Right cardiac atrium (tissue), 5 donors: ENCODE measurements around the gene HNRNPAB. TPM values are rescaled to one million over a fixed set of nuclear protein-coding genes. Genes with fewer than 3 reads are reported as not detected.
A peak's percentile ranks its signal among the peaks of the same experiment; 100 is the strongest.
"Not testable (repeated sequence)": the region's sequence is repeated elsewhere in the genome, so short reads cannot be mapped to it uniquely, and the experiment has no call there.

Source experiments
- ATAC-seq, 2 donors: fragments of 200-7000 bp; cut with Tn5 transposase; one replicate each; pipeline versions ENCODE4 v1.8.0 to v1.9.1; 2020; ENCODE audit warnings: moderate library complexity in 2 of 2, mild to moderate bottlenecking in 1 of 2
- DNase-seq, 3 donors: peaks; one replicate each; pipeline ENCODE4 v3.0.0-alpha.2; 2020
- H3K27ac ChIP-seq: one replicate; pipeline ENCODE4 v1.5.1; 2013; ENCODE audit warnings: mild to moderate bottlenecking, low read length, control low read depth, moderate library complexity
- H3K27me3 ChIP-seq: one replicate; pipeline ENCODE4 v1.6.1; 2013; ENCODE audit not compliant: control insufficient read depth, insufficient read depth
- H3K4me1 ChIP-seq: one replicate; pipeline ENCODE4 v1.6.1; 2013; ENCODE audit warnings: low read length; ENCODE audit not compliant: control insufficient read depth, insufficient read depth
- H3K4me3 ChIP-seq: one replicate; pipeline ENCODE4 v1.5.1; 2013; ENCODE audit warnings: low read length, control low read depth
- H3K9me3 ChIP-seq: one replicate; pipeline ENCODE4 v1.6.1; 2013; ENCODE audit warnings: low read length; ENCODE audit not compliant: control insufficient read depth
- WGBS: extraction: QIAGEN DNeasy Blood & Tissue Kit; methylation state at CpG from one replicate; pipeline ENCODE4 v1.1.7; 2013; 5-methylcytosine and 5-hydroxymethylcytosine counted together
- intact Hi-C, 4 donors: fragments of 100-400 bp; cut with DNase I; formaldehyde crosslinking; loops; one replicate each; pipeline versions ENCODE4 v1.11.0 to v1.14.0; 2022 to 2023
- polyA plus RNA-seq: library from polyadenylated mRNA; stranded (reverse); fragments of 200-250 nt; gene quantifications from one replicate; pipeline ENCODE4 v1.2.3, GENCODE V29; 2013
- total RNA-seq, 4 donors: library from RNA; stranded (reverse); fragmentation: NEBNext Ultra II Directional; extraction: Animal tissue kit (Norgen Biotek cat#: 25700); gene quantifications; one replicate each; pipeline ENCODE4 v1.2.1, GENCODE V29; 2021
- donor health status: healthy with polysubstance abuse.
- donor health status: DM: no; HTN: yes; CAD: no.
- donor health status: DM: no; HTN: no; CAD: no.
- donor health status: DM: no; HTN: yes; CAD: no; lungs with severe emphysema.
- donor health status: DM: yes; HTN: yes; CAD: no.

HNRNPAB gene
- total and polyA plus RNA-seq, 5 donors = 75.3 to 125 (median 88.2) TPM

DNA sequence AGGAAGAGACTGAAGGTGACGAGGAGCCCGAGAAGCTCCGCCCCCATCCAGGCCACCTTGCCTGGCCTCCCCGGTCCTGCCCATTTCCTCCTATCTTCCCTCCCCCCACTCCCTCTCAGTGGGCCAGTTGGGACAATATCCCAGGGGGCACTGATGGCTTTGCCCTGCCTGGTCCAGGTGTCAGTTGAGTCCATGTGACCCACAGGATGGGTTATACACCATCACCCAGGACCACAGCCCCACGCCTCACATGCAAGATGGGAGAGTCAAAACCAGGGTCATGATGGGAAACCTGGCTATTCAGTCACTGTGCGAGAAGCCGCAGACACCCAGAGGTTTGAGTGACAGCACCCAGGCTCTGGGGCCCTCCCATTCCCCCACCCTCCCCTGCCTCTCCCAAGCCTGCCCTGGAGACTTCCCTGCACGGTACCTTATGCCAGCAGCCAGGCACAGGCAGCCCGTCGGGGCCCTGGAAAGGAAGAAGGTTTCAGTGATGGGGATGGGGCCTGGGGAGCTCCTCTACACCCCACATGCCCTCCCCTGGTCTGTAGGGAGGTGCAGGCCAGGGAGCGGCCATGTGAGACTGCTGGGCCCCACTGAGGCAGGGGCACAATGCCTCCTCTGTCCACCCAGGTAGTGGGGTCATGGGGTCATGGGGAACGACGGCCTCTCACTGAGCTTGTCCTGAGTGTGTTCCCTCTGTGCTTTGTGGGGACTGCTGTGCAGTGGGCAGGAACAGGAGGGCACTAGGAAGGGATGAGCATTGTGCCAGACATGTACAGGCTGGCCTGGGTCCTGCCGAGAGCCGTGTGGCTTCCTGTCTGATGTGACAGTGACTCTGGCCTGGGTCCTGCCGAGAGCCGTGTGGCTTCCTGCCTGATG lies 34.6 kb downstream of the HNRNPAB start:
- peaks cover 10% of the 10 kb centered on the region for H3K4me1 ChIP-seq

GRCh38 chr5:178239626-178240301 lies 35.4 kb downstream of the HNRNPAB start:
- WGBS = 21% methylated on average over 14 of the region's 16 CpGs
- H3K9me3 ChIP-seq, H3K4me1 ChIP-seq, H3K27me3 ChIP-seq, H3K4me3 ChIP-seq, intact Hi-C loops, ATAC-seq, DNase-seq: not testable (repeated sequence)
- H3K27ac ChIP-seq = peak overlapping the region; percentile 7

More for the DNA sequence above, 34.6 kb downstream of the HNRNPAB start:
- 42% methylated on average over 17 of the region's 17 CpGs for WGBS
- no peak for ATAC-seq
- intact Hi-C loops = no loop called here
- Histone ChIP-seq H3K27ac (peak overlapping the region; percentile 5), H3K4me3 (no peak overlapping the region), H3K9me3 (no peaks in the 10 kb centered on the region), H3K27me3 (no peaks in the 10 kb centered on the region)
- DNase-seq = no peak

DNA sequence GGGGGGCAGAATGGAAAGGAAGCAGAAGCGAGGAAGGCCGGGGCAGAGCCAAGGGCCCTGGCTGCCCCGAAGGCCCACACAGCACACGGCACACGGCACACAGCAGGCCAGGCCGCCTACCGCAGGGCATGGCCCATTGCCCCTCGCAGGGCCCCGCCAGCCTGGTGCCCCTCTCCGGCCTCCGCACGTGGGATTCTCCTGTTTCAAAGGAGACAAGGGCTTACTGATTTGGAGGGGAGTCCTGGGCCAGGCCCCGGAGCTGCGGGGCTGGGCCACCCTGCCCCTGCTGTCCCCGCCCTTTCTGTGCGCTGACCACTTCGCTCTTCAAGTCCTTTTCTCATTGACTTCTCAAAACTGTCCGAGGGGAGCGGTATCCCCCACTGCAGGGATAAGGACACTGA lies 36.0 kb downstream of the HNRNPAB start:
- Histone ChIP-seq H3K9me3 (no peaks in the 10 kb centered on the region), H3K27me3 (no peaks in the 10 kb centered on the region), H3K4me3 (no peak overlapping the region), H3K4me1 (peaks cover 10% of the 10 kb centered on the region), H3K27ac (no peak overlapping the region)
- 88% methylated on average over 19 of the region's 19 CpGs for WGBS
- peak in 1 of 2 donors; percentile 2 for ATAC-seq
- intact Hi-C loops = no loop called here
- no peak for DNase-seq

- Histone ChIP-seq H3K4me3 (no peak overlapping the region), H3K27ac (no peak overlapping the region), H3K27me3 (no peaks in the 10 kb centered on the region), H3K4me1 (peaks cover 10% of the 10 kb centered on the region), H3K9me3 (no peaks in the 10 kb centered on the region)
- no peak for ATAC-seq
- 69% methylated on average over 9 of the region's 9 CpGs for WGBS
- no peak for DNase-seq
- intact Hi-C loops = no loop called here
Observed at GRCh38 chr5:178240766-178241165, 36.4 kb downstream of the HNRNPAB start.

DNA sequence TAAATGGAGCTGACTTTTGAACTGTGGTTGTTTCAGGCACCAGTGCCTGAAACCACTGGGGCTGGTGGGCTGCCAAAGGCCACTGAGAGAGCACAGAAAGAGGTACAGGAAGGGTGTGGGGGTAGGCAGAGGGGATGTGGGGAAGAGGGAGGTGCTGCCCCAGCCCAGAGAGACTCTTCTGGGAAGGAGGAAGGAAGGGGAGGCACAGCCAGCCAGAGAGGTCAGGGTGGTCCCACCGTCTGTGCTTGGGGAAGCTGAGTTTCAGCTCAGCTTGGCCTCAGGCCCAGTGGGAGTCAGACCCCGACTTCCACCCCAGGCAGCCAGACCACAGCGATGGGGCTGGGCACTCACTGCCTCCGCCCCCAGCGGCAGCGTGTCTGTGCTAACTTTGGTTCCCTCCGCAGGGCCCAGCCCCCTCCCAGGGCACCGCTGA lies 36.9 kb downstream of the HNRNPAB start:
- Histone ChIP-seq H3K4me1 (peaks cover 10% of the 10 kb centered on the region), H3K9me3 (no peaks in the 10 kb centered on the region), H3K27me3 (no peaks in the 10 kb centered on the region), H3K4me3 (no peak overlapping the region), H3K27ac (no peak overlapping the region)
- intact Hi-C loops = no loop called here
- ATAC-seq (peak; percentile 71 to 73), DNase-seq (peak; percentile 62 to 85 (median 83))
- 59% methylated on average over 8 of the region's 8 CpGs for WGBS

GRCh38 chr5:178241688-178242231 lies 37.4 kb downstream of the HNRNPAB start:
- H3K27ac ChIP-seq = no peak overlapping the region
- no peaks in the 10 kb centered on the region for H3K27me3 ChIP-seq
- WGBS = 77% methylated on average over 15 of the region's 15 CpGs
- ATAC-seq (peak; percentile 1 to 10), DNase-seq (peak; percentile 45 to 74 (median 69))
- no peaks in the 10 kb centered on the region for H3K9me3 ChIP-seq
- no peak overlapping the region for H3K4me3 ChIP-seq
- intact Hi-C loops = no loop called here
- peaks cover 10% of the 10 kb centered on the region for H3K4me1 ChIP-seq

DNA sequence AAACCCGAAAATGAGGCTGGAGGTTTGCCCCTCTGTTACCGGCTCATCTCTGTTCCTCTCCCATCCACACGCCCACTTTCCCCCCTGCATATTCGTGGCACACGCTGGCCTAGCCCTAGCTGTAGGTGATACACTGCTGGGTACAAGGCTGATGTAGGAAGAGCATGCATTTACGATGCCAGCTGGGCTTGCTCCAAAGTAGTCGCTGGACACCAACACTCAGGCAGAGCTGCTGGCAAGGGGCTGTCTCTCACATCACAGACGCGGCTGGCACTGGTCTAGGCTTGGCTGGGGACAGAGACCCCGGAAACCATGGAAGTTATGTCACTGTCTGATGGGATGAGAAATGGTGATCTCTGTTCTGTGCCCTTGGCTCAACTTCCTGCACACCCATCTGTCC lies 38.1 kb downstream of the HNRNPAB start:
- WGBS = 60% methylated on average over 10 of the region's 10 CpGs
- DNase-seq (peak in 2 of 3 donors; percentile 77), ATAC-seq (peak; percentile 10 to 66)
- Histone ChIP-seq H3K4me1 (peaks cover 8% of the 10 kb centered on the region), H3K27me3 (no peaks in the 10 kb centered on the region), H3K9me3 (no peaks in the 10 kb centered on the region), H3K27ac (no peak overlapping the region), H3K4me3 (no peak overlapping the region)
- intact Hi-C loops = no loop called here

DNA sequence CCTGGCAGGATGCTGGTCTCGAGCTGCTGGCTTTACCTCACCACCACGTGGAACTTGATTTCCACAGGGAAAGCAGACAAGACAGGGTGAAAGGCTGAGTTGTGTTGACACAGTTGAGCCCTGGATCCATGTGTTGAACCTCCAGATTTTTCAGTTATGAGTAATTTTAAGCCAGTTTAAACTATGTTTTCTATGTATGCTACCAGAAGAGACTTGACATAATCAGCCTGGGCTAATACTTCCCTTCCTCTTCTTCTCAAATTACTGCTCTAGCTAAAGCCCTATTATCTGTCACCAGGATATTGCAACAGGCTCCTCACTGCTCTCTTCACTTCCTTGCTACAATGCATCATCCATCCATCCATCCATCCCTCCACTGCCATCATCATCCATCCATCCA lies 40.2 kb downstream of the HNRNPAB start:
- H3K9me3 ChIP-seq = no peaks in the 10 kb centered on the region
- no peaks in the 10 kb centered on the region for H3K27me3 ChIP-seq
- no peak for ATAC-seq
- 80% methylated on average over 2 of the region's 2 CpGs for WGBS
- H3K4me3 ChIP-seq = no peak overlapping the region
- no peak overlapping the region for H3K27ac ChIP-seq
- intact Hi-C loops = no loop called here
- no peaks in the 10 kb centered on the region for H3K4me1 ChIP-seq
- no peak for DNase-seq

DNA sequence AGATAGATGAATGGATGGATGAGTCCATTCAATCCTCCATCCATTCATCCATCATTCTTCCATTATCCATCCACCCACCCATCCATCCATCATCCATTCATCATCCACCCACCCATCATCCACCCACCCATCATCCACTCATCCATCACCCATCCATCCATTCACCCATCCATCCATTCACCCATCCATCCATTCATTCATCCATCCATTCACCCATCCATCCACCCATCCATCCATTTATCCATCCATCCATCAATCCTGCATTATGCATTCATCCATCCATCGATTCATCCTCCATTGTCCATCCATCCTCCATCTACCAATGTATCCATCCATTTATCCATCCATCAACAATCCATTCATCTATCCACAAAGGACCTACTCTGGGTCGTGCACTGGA lies 41.1 kb downstream of the HNRNPAB start:
- 88% methylated on average over 2 of the region's 2 CpGs for whole genome bisulfite sequencing
- Histone ChIP-seq H3K9me3 (no peaks in the 10 kb centered on the region), H3K27me3 (no peaks in the 10 kb centered on the region), H3K4me1 (no peaks in the 10 kb centered on the region), H3K4me3 (no peak overlapping the region), H3K27ac (no peak overlapping the region)
- intact Hi-C loops = no loop called here
- ATAC-seq (no peak), DNase-seq (no peak)

DNA sequence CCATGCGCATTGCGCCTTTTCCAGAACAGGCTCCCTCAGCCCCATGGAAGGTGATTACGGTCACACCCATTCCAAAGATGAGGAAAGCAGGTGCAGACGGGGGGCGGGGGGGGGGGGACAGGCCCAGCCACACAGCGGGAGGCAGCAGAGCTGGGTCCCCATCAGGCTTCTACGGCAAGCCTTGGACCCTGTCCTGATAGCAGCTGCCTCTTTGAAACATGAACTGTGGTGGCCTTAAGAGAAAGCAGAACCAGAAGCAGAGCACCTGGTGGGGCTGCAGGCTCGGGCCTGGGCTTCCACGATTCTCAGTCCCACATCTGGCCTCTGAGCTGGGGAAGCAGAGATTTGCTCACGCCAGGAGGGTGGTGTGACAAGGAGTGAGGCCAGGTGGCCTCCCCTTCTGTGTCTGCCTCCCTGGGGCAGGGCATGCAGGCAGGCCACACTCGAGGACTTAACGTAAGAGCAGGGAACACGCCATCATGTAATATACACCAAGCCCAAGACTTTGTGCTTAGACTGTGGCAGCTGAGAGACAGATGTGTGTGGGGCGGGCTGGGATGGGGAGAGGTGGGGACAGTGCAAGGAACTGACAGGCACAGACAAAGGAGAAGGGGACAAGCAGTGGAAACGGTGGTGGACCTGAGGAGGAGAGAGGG lies 42.4 kb downstream of the HNRNPAB start:
- intact Hi-C loops = no loop called here
- H3K27ac ChIP-seq = no peak overlapping the region
- H3K4me1 ChIP-seq = no peaks in the 10 kb centered on the region
- no peak overlapping the region for H3K4me3 ChIP-seq
- H3K27me3 ChIP-seq = no peaks in the 10 kb centered on the region
- no peak for ATAC-seq
- DNase-seq = no peak
- 79% methylated on average over 15 of the region's 15 CpGs for WGBS
- H3K9me3 ChIP-seq = no peaks in the 10 kb centered on the region
